Measurements from ENCODE around the gene APBB2. TPM values are rescaled to one million over a fixed set of nuclear protein-coding genes. Genes with fewer than 3 reads are reported as not detected.

Gene APBB2
- total RNA-seq, 4 donors from 2014 or later, result 51.7 to 75.9 (median 71.1) TPM

DNA sequence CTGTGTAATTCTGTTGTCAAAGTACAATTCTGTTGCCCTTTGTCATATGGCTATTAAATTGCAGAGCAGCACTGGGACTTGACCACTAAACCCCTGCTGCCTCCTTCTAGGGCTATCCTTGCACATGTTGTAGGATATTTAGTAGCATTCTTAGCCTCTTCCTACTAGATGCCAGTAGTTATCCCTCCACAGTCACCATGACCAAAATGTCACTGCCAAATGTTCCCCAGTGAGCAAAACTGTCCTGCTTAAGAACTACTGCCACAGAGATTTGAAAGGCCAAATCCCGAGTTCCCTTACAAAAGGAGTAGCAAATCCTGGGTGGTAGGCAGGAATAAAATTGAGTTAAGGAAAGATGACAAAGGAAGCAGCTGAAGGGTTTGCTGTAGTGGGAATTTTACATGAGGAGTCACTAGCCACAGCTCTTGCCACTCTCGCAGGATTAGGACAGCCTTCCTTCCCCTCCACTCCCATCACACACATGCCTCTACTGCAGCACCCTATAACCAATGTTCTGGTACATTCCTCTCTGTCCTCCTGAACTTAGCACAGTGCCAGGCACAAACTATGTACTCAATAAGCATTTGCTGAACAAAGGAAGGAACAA, 8.4 kb downstream of the APBB2 start:
- intact Hi-C loops (cut with DNase I), result no loop called here
- 98% methylated on average over 2 of the region's 2 CpGs for WGBS
- no peaks in the 10 kb centered on the region for H3K27me3 ChIP-seq

DNA sequence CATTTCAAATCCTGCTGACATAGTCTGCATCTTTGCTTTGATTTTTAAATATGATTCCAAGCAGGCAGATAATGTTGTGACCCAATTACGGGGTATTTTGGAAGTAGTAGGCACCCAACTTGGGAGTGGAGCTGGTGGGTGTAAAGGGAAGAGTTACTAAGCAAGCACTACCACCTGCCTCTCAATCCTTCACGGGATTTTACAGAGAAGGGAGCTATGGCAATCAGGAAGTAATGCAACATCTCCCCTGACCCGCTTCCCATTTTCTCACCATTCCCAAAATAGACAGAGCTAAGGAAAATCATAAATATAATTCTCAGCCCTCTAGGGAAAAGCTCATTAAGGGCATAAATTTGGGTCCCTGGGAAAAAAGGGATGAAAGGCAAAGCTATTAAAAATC, 9.2 kb downstream of the APBB2 start:
- Histone ChIP-seq H3K9me3 (no peaks in the 10 kb centered on the region), H3K27ac (replicated peaks in 1 of 4) (peak overlapping the region in 2 of 4 donors; percentile 8 to 18), H3K4me3 (no peak overlapping the region), H3K4me1 (peaks cover 51 to 74% (median 66%) of the 10 kb centered on the region in 4 donors), H3K27me3 (no peaks in the 10 kb centered on the region), H3K36me3 (no peaks in the 10 kb centered on the region)
- WGBS, result 73% methylated on average over 3 of the region's 3 CpGs
- DNase-seq (ENCODE audit: extremely low spot score), result no peak
- TF ChIP-seq POLR2AphosphoS5 (IDR thresholded peaks at IDR 0.05) (no peak), EP300 (IDR thresholded peaks at IDR 0.05) (no peak), POLR2A (IDR thresholded peaks at IDR 0.05; ENCODE audit: low read depth) (no peak)
- TF ChIP-seq, protein P1, sequence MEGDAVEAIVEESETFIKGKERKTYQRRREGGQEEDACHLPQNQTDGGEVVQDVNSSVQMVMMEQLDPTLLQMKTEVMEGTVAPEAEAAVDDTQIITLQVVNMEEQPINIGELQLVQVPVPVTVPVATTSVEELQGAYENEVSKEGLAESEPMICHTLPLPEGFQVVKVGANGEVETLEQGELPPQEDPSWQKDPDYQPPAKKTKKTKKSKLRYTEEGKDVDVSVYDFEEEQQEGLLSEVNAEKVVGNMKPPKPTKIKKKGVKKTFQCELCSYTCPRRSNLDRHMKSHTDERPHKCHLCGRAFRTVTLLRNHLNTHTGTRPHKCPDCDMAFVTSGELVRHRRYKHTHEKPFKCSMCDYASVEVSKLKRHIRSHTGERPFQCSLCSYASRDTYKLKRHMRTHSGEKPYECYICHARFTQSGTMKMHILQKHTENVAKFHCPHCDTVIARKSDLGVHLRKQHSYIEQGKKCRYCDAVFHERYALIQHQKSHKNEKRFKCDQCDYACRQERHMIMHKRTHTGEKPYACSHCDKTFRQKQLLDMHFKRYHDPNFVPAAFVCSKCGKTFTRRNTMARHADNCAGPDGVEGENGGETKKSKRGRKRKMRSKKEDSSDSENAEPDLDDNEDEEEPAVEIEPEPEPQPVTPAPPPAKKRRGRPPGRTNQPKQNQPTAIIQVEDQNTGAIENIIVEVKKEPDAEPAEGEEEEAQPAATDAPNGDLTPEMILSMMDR (IDR thresholded peaks at IDR 0.05), result no peak
- intact Hi-C loops (cut with DNase I), result no loop called here

More for the DNA sequence above, 8.4 kb downstream of the APBB2 start:
- no peak overlapping the region for H3K27ac ChIP-seq (replicated peaks in 1 of 4)
- no peaks in the 10 kb centered on the region for H3K9me3 ChIP-seq
- peaks cover 51 to 74% (median 65%) of the 10 kb centered on the region in 4 donors for H3K4me1 ChIP-seq
- no peak for DNase-seq (ENCODE audit: extremely low spot score)
- H3K4me3 ChIP-seq, result no peak overlapping the region
- no peaks in the 10 kb centered on the region for H3K36me3 ChIP-seq
- no peak for TF ChIP-seq POLR2AphosphoS5 (IDR thresholded peaks at IDR 0.05)
- TF ChIP-seq POLR2A (IDR thresholded peaks at IDR 0.05; ENCODE audit: low read depth), result no peak
- TF ChIP-seq EP300 (IDR thresholded peaks at IDR 0.05), result no peak
- TF ChIP-seq, protein P1 (IDR thresholded peaks at IDR 0.05), result no peak

DNA sequence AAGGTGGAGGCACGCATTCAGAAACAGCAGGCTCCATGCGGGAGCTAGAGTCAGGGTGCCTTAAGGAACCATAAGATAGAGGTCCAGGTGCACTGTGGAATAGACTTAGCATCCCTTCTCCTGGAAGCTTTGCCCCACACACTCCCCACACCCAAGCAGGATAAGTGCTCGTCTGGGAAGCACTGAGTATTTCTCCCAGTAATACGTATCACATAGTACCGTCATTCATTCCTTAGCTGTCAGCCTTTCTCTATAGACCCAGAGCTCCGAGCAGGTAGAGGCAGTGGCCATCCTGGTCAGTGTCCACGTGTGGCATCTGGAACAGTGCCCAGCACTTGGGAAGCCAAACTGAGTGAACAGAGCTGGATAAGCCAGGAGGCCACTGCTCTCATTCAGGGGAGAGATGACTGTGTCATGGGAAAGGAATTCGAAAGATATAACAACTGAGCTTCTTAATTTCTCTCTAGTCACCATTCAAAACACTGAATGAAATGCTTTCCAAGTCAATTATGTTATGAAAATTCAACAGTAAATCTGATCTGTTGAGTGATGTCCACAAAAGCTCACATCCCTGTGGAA, 9.9 kb downstream of the APBB2 start:
- H3K27ac ChIP-seq (replicated peaks in 1 of 4), result peak overlapping the region in 3 of 4 donors; percentile 8 to 18 (median 18)
- TF ChIP-seq POLR2AphosphoS5 (IDR thresholded peaks at IDR 0.05) (peak in 1 of 2 donors; percentile 9), POLR2A (IDR thresholded peaks at IDR 0.05; ENCODE audit: low read depth) (no peak), EP300 (IDR thresholded peaks at IDR 0.05) (no peak)
- TF ChIP-seq, protein P1 (IDR thresholded peaks at IDR 0.05), result no peak
- no peak overlapping the region for H3K4me3 ChIP-seq
- peaks cover 51 to 73% (median 67%) of the 10 kb centered on the region in 4 donors for H3K4me1 ChIP-seq
- H3K27me3 ChIP-seq, result no peaks in the 10 kb centered on the region
- no peaks in the 10 kb centered on the region for H3K36me3 ChIP-seq
- WGBS, result 74% methylated on average over 5 of the region's 8 CpGs
- H3K9me3 ChIP-seq, result no peaks in the 10 kb centered on the region
- intact Hi-C loops (cut with DNase I), result no loop called here
- DNase-seq (ENCODE audit: extremely low spot score), result no peak

DNA sequence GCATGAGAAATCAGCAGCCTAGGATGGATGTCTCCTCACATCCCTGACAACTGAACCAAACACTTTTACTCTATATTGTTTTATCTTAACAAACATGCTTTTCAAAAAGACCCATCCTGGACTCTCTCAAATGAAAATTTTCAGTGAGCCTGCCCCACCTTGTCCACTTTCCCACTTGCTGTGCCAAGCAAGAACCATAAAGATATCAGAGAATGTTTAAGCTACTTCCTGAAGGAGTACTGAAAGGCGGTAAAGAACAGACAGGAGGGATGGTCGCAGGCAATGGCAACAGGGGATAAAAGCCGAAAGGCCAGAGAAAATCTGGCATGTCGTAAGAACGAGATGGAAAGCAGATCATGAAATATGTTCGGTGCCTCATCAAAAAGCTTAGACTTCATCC, 10.5 kb downstream of the APBB2 start:
- Histone ChIP-seq H3K36me3 (no peaks in the 10 kb centered on the region), H3K27me3 (no peaks in the 10 kb centered on the region), H3K4me3 (no peak overlapping the region), H3K4me1 (peaks cover 51 to 73% (median 64%) of the 10 kb centered on the region in 4 donors), H3K27ac (replicated peaks in 1 of 4) (peak overlapping the region in 2 of 4 donors; percentile 8 to 18), H3K9me3 (no peaks in the 10 kb centered on the region)
- intact Hi-C loops (cut with DNase I), result no loop called here
- DNase-seq (ENCODE audit: extremely low spot score), result no peak
- TF ChIP-seq, protein P1 (IDR thresholded peaks at IDR 0.05), result no peak
- TF ChIP-seq POLR2A (IDR thresholded peaks at IDR 0.05; ENCODE audit: low read depth) (no peak), EP300 (IDR thresholded peaks at IDR 0.05) (no peak), POLR2AphosphoS5 (IDR thresholded peaks at IDR 0.05) (no peak)
- 86% methylated on average over 6 of the region's 6 CpGs for WGBS

Measured in esophagus muscularis mucosa (tissue), 4 donors.